Smooth muscle cell (in vitro differentiated cells): ENCODE measurements around the gene NAP1L5. TPM values are rescaled to one million over a fixed set of nuclear protein-coding genes. Genes with fewer than 3 reads are reported as not detected.

ENCODE experiments used
- DNase-seq: peaks from one replicate; lab custom pipeline; 2025; ENCODE audit not compliant: unreplicated experiment; lab: John Stamatoyannopoulos, UW
- H2AFZ ChIP-seq: fragments of 200-600 bp; sonication (generic); 2 replicates; pipeline ENCODE4 v1.6.0; 2016; ENCODE audit warnings: antibody characterized with exemption, low read depth, mild to moderate bottlenecking
- H3F3A ChIP-seq: fragments of 200-600 bp; sonication (generic); 2 replicates; pipeline ENCODE4 v1.6.0; 2017; ENCODE audit warnings: antibody characterized with exemption, low read depth
- H3K27ac ChIP-seq: fragments of 200-600 bp; sonication (generic); 2 replicates; pipeline ENCODE4 v1.5.1; 2016; ENCODE audit warnings: low read depth, mild to moderate bottlenecking
- H3K27me3 ChIP-seq: fragments of 200-600 bp; sonication (generic); 2 replicates; pipeline ENCODE4 v1.6.1; 2016; ENCODE audit warnings: low read depth, mild to moderate bottlenecking
- H3K36me3 ChIP-seq: fragments of 200-600 bp; sonication (generic); 2 replicates; pipeline ENCODE4 v1.5.1; 2016; ENCODE audit warnings: low read depth
- H3K4me1 ChIP-seq: fragments of 200-600 bp; sonication (generic); 2 replicates; pipeline ENCODE4 v1.5.1; 2016; ENCODE audit warnings: low read depth
- H3K4me2 ChIP-seq: fragments of 200-600 bp; sonication (generic); 2 replicates; pipeline ENCODE4 v1.6.0; 2016; ENCODE audit warnings: mild to moderate bottlenecking
- H3K4me3 ChIP-seq: fragments of 200-600 bp; sonication (generic); 2 replicates; pipeline ENCODE4 v1.5.1; 2016; ENCODE audit warnings: mild to moderate bottlenecking
- H3K79me2 ChIP-seq: fragments of 200-600 bp; sonication (generic); 2 replicates; pipeline ENCODE4 v1.6.0; 2016; ENCODE audit warnings: low read depth, mild to moderate bottlenecking
- H3K9ac ChIP-seq: fragments of 200-600 bp; sonication (generic); 2 replicates; pipeline ENCODE4 v1.6.0; 2016; ENCODE audit warnings: low read depth
- H3K9me3 ChIP-seq: fragments of 200-600 bp; sonication (generic); replicated peaks from 2 replicates; pipeline ENCODE4 v1.5.1; 2016; ENCODE audit warnings: low read depth
- H4K20me1 ChIP-seq: fragments of 200-600 bp; sonication (generic); 2 replicates; pipeline ENCODE4 v1.6.0; 2016; ENCODE audit warnings: low read depth
- WGBS: methylation state at CpG from one replicate; pipeline ENCODE4 v1.1.7; 2016; ENCODE audit warnings: low lambda C conversion rate; 5-methylcytosine and 5-hydroxymethylcytosine counted together
- polyA plus RNA-seq: library from polyadenylated mRNA; unstranded; fragments of >200 nt; fragmentation: Nextera tagmentation; extraction: Ambion mirVana; gene quantifications from 2 replicates; pipeline ENCODE4 v1.2.1, GENCODE V29; 2016
- total RNA-seq: library from RNA; depleted of rRNA; stranded (reverse); fragments of >200 nt; gene quantifications from 2 replicates; pipeline ENCODE4 v1.2.3, GENCODE V29; 2014
- TF ChIP-seq, protein P1 (sequence below): fragments of 200-600 bp; sonication (generic); IDR thresholded peaks from 2 replicates; pipeline ENCODE4 v1.5.1; 2017; ENCODE audit warnings: borderline replicate concordance, mild to moderate bottlenecking, antibody characterized with exemption; ENCODE audit not compliant: insufficient read depth, poor library complexity, severe bottlenecking

NAP1L5 gene, protein sequence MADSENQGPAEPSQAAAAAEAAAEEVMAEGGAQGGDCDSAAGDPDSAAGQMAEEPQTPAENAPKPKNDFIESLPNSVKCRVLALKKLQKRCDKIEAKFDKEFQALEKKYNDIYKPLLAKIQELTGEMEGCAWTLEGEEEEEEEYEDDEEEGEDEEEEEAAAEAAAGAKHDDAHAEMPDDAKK
- 3.5 and 4.9 TPM in 2 replicates for total RNA-seq
- polyA plus RNA-seq, result 3.8 and 8.2 TPM in 2 replicates

DNA sequence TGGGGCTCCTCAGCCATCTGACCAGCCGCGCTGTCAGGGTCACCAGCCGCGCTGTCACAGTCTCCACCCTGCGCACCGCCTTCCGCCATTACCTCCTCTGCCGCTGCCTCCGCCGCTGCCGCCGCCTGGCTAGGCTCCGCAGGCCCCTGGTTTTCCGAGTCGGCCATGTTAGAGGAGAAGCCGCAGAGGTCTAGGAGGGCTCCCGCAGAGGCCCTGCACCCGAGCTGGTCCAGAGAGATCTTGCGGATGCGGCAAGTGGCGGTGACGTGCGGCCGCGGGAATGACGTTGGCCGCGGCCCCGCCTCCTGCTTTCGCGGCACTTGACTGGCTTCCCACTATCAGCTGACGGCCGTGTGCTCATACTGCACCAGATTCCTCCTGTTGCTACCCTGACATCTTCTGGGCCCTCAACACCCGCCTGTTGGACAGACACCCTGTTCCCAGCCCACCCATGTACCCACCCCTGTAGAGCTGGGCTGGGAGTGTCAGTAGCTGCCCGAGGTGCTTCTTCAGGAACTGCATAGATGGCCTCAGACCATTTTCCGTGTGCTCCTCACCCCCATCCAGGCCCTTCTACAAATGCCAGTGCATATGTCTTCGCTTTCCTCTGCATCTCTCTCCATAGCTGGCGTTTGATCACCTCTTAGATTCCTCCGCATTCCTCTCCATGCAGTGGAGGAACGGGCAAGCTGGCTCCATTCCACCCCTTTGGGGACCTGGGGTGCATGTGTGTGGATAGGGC lies at the start of gene NAP1L5:
NAP1L5 (minus strand) TSS at position 242 of the 742 bp plus-strand sequence; CDS start at position 167, 75 bp downstream.
- TF ChIP-seq, protein P1, sequence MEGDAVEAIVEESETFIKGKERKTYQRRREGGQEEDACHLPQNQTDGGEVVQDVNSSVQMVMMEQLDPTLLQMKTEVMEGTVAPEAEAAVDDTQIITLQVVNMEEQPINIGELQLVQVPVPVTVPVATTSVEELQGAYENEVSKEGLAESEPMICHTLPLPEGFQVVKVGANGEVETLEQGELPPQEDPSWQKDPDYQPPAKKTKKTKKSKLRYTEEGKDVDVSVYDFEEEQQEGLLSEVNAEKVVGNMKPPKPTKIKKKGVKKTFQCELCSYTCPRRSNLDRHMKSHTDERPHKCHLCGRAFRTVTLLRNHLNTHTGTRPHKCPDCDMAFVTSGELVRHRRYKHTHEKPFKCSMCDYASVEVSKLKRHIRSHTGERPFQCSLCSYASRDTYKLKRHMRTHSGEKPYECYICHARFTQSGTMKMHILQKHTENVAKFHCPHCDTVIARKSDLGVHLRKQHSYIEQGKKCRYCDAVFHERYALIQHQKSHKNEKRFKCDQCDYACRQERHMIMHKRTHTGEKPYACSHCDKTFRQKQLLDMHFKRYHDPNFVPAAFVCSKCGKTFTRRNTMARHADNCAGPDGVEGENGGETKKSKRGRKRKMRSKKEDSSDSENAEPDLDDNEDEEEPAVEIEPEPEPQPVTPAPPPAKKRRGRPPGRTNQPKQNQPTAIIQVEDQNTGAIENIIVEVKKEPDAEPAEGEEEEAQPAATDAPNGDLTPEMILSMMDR, result no peak
- Histone ChIP-seq H3F3A (no peaks in the 10 kb centered on the region), H3K79me2 (no peaks in the 10 kb centered on the region), H3K9ac (peak within 1 kb of the TSS; percentile 42), H3K4me1 (peaks cover 5% of the 10 kb centered on the region), H2AFZ (peak within 1 kb of the TSS; percentile 76), H3K27ac (no peak within 1 kb of the TSS), H4K20me1 (no peaks in the 10 kb centered on the region), H3K36me3 (no peaks in the 10 kb centered on the region), H3K4me3 (peak within 1 kb of the TSS; percentile 71), H3K27me3 (no peaks in the 10 kb centered on the region), H3K9me3 (no peaks in the 10 kb centered on the region), H3K4me2 (peak within 1 kb of the TSS; percentile 84)
- no peak for DNase-seq
- 55% methylated on average over 40 of the region's 40 CpGs for WGBS

DNA sequence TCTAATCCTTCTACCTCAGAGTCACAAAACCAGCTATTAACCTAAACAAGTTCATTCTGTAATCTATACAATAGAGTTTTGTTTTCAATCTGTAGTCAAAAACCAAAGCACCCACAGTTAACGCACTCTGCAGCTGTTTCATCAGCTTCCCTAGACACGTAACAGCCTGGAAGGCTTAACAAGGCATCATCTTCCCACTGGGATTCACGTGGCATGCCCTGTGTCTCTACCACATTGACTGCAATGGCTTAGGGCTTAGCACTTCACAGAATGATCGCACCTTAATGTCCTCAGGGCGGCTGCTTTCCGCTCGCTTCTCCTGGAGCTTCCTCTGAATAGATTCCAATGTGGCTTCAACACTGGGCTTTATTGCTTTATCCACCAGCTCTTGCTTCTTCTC lies 49.7 kb upstream of the NAP1L5 start:
- no peak overlapping the region for H2AFZ ChIP-seq
- peaks cover 19% of the 10 kb centered on the region for H3K36me3 ChIP-seq
- no peak overlapping the region for H3K4me2 ChIP-seq
- H3K27ac ChIP-seq, result no peak overlapping the region
- no peaks in the 10 kb centered on the region for H3F3A ChIP-seq
- no peak overlapping the region for H3K4me3 ChIP-seq
- no peaks in the 10 kb centered on the region for H4K20me1 ChIP-seq
- H3K79me2 ChIP-seq, result no peaks in the 10 kb centered on the region
- H3K27me3 ChIP-seq, result no peaks in the 10 kb centered on the region
- 93% methylated on average over 7 of the region's 7 CpGs for WGBS
- no peak overlapping the region for H3K9ac ChIP-seq
- TF ChIP-seq, protein P1, result no peak
- no peaks in the 10 kb centered on the region for H3K4me1 ChIP-seq
- H3K9me3 ChIP-seq, result no peaks in the 10 kb centered on the region
- DNase-seq, result no peak

DNA sequence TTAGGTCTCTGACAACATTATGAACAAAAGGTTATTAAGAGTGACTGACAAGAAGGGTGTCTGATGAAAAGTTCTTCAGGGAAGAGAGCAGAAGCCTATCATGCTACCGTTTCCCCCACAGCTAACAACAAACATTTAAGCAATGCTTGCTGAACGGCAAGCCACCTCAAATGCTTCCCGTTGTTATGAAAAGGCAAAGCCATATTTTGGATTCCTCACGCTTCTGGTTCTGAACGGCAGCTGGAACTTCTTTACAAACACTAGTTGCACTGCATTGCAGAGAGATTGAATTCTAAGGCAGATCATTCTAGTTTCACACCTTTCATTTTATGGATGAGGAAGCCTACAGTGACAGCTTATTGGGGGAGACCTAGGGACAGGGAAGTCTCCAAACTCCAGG lies 48.6 kb upstream of the NAP1L5 start:
- Histone ChIP-seq H3K4me1 (no peaks in the 10 kb centered on the region), H3K27ac (no peak overlapping the region), H3K9ac (no peak overlapping the region), H3K27me3 (no peaks in the 10 kb centered on the region), H3K36me3 (peaks cover 19% of the 10 kb centered on the region), H2AFZ (no peak overlapping the region), H3K79me2 (no peaks in the 10 kb centered on the region), H4K20me1 (no peaks in the 10 kb centered on the region), H3F3A (no peaks in the 10 kb centered on the region), H3K9me3 (no peaks in the 10 kb centered on the region), H3K4me2 (no peak overlapping the region), H3K4me3 (no peak overlapping the region)
- TF ChIP-seq, protein P1, result no peak
- DNase-seq, result no peak
- 72% methylated on average over 5 of the region's 5 CpGs for WGBS
